MCF 10A (cell line): ENCODE data around the gene CFAP58. TPM values are rescaled to one million over a fixed set of nuclear protein-coding genes. Genes with fewer than 3 reads are reported as not detected.

Source experiments
- BruUV-seq: library from RNA; stranded (reverse); fragments of 400-500 nt; replicated peaks from 2 replicates; lab custom pipeline; 2021; lab: Mats Ljungman, UMichigan
- CTCF ChIA-PET: fragments of 300-600 bp; sonication (Branson Sonifier 250); formaldehyde crosslinking; extraction: SDS; loops from one replicate; lab custom pipeline; 2021; ENCODE audit warnings: antibody characterized with exemption, inconsistent platforms; lab: Yijun Ruan, JAX
- POLR2A ChIA-PET: fragments of 300-600, 350-650 bp; sonication (Branson Sonifier 250); formaldehyde crosslinking; extraction: SDS; loops from one replicate; lab custom pipeline; 2020; ENCODE audit warnings: antibody characterized with exemption, inconsistent platforms; lab: Yijun Ruan, JAX
- DNase-seq: peaks from one replicate; pipeline ENCODE4 v3.0.0-alpha.2; 2018; ENCODE audit not compliant: unreplicated experiment
- H3K27ac Mint-ChIP-seq: one replicate; pipeline ENCODE4 v1.8.0; 2022; ENCODE audit warnings: mild to moderate bottlenecking, low read depth, mixed read lengths; ENCODE audit not compliant: unreplicated experiment
- H3K27me3 Mint-ChIP-seq: one replicate; pipeline ENCODE4 v1.8.0; 2022; ENCODE audit warnings: mixed read lengths; ENCODE audit not compliant: insufficient read depth, unreplicated experiment
- H3K36me3 Mint-ChIP-seq: one replicate; pipeline ENCODE4 v1.8.0; 2022; ENCODE audit warnings: mild to moderate bottlenecking, moderate library complexity, mixed read lengths; ENCODE audit not compliant: insufficient read depth, unreplicated experiment
- H3K4me1 Mint-ChIP-seq: one replicate; pipeline ENCODE4 v1.8.0; 2022; ENCODE audit warnings: mixed read lengths; ENCODE audit not compliant: insufficient read depth, unreplicated experiment
- H3K4me3 Mint-ChIP-seq: one replicate; pipeline ENCODE4 v1.8.0; 2022; ENCODE audit warnings: mild to moderate bottlenecking, moderate library complexity, mixed read lengths; ENCODE audit not compliant: unreplicated experiment
- H3K9me3 Mint-ChIP-seq: one replicate; pipeline ENCODE4 v1.8.0; 2022; ENCODE audit warnings: mixed read lengths; ENCODE audit not compliant: unreplicated experiment
- CTCF ChIP-seq: fragments of 200-600 bp; IDR thresholded peaks from one replicate; pipeline ENCODE4 v1.8.0; 2022; ENCODE audit warnings: antibody characterized with exemption, mild to moderate bottlenecking; ENCODE audit not compliant: unreplicated experiment
- intact Hi-C: fragments of 100-400 bp; cut with micrococcal nuclease; formaldehyde crosslinking; loops from 2 replicates; pipeline ENCODE4 v1.14.1; 2022
- total RNA-seq: library from RNA; stranded (reverse); gene quantifications from 2 replicates; pipeline ENCODE4 v1.2.3, GENCODE V29; 2022

The CFAP58 gene
- total RNA-seq, 1 experiment from 2014 or later, result 0.89 TPM

GRCh38 chr10:104485632-104486031, 132.0 kb downstream of the CFAP58 start:
- no peak overlapping the region for H3K27ac Mint-ChIP-seq
- no peaks in the 10 kb centered on the region for H3K27me3 Mint-ChIP-seq
- peak; percentile 16 for TF ChIP-seq CTCF
- H3K4me1 Mint-ChIP-seq, result peaks cover 6% of the 10 kb centered on the region
- no peaks in the 10 kb centered on the region for H3K36me3 Mint-ChIP-seq
- ChIA-PET CTCF (no interaction called here), POLR2A (no interaction called here)
- DNase-seq, result no peak
- no TSS peak for BruUV-seq
- H3K9me3 Mint-ChIP-seq, result no peaks in the 10 kb centered on the region
- intact Hi-C loops, result no loop called here
- no peak overlapping the region for H3K4me3 Mint-ChIP-seq

GRCh38 chr10:104486803-104487202, 133.2 kb downstream of the CFAP58 start:
- peaks cover 6% of the 10 kb centered on the region for H3K4me1 Mint-ChIP-seq
- ChIA-PET CTCF (no interaction called here), POLR2A (no interaction called here)
- no TSS peak for BruUV-seq
- H3K27ac Mint-ChIP-seq, result no peak overlapping the region
- H3K27me3 Mint-ChIP-seq, result no peaks in the 10 kb centered on the region
- no peak for DNase-seq
- H3K36me3 Mint-ChIP-seq, result no peaks in the 10 kb centered on the region
- no peak overlapping the region for H3K4me3 Mint-ChIP-seq
- intact Hi-C loops, result no loop called here
- no peak for TF ChIP-seq CTCF
- no peaks in the 10 kb centered on the region for H3K9me3 Mint-ChIP-seq

- no TSS peak for BruUV-seq
- CTCF ChIA-PET, result interaction anchor here (0.5 to 0.8 kb wide), 3 partner anchors 14 to 1062 kb away, joined by 3 read pairs; no protein-coding TSS in a partner anchor
- Mint-ChIP-seq H3K27me3 (no peaks in the 10 kb centered on the region), H3K4me3 (no peak overlapping the region), H3K9me3 (no peaks in the 10 kb centered on the region), H3K36me3 (no peaks in the 10 kb centered on the region), H3K27ac (peak overlapping the region; percentile 5), H3K4me1 (peaks cover 11% of the 10 kb centered on the region)
- TF ChIP-seq CTCF, result no peak
- POLR2A ChIA-PET, result no interaction called here
- no peak for DNase-seq
- intact Hi-C loops, result no loop called here
These were observed 134.3 kb downstream of the CFAP58 start for GRCh38 chr10:104487794-104488438.

- ChIA-PET CTCF (interaction anchor here (0.8 kb wide), 1 partner anchor 14 kb away, joined by 3 read pairs; no protein-coding TSS in a partner anchor), POLR2A (no interaction called here)
- no peak overlapping the region for H3K4me3 Mint-ChIP-seq
These were observed 134.8 kb downstream of the CFAP58 start for GRCh38 chr10:104488439-104488832.

More at GRCh38 chr10:104488439-104488832, 134.8 kb downstream of the CFAP58 start:
- BruUV-seq, result no TSS peak
- TF ChIP-seq CTCF, result no peak
- Mint-ChIP-seq H3K27me3 (no peaks in the 10 kb centered on the region), H3K4me1 (peaks cover 15% of the 10 kb centered on the region), H3K36me3 (no peaks in the 10 kb centered on the region), H3K27ac (peak overlapping the region; percentile 5), H3K9me3 (no peaks in the 10 kb centered on the region)
- no peak for DNase-seq
- intact Hi-C loops, result no loop called here
